ENCODE measurements around the gene NYNRIN.

The NYNRIN gene

GRCh38 chr14:24409956-24410355 is 11.2 kb downstream of the NYNRIN start:
- no peak overlapping the region for H3K9ac ChIP-seq (ENCODE audit: low read depth, low read length)
- no peaks in the 10 kb centered on the region for H3K4me1 ChIP-seq (ENCODE audit: insufficient read depth, low read length)
- H3K36me3 ChIP-seq (ENCODE audit: insufficient read depth, low read length): no peaks in the 10 kb centered on the region
- no peaks in the 10 kb centered on the region for H3K9me3 ChIP-seq (ENCODE audit: control insufficient read depth, insufficient read depth, low read length)

GRCh38 chr14:24411443-24412389 is 12.9 kb downstream of the NYNRIN start:
- H3K9ac ChIP-seq (ENCODE audit: low read depth, low read length): no peak overlapping the region
- no peaks in the 10 kb centered on the region for H3K36me3 ChIP-seq (ENCODE audit: insufficient read depth, low read length)
- H3K9me3 ChIP-seq (ENCODE audit: control insufficient read depth, insufficient read depth, low read length): no peaks in the 10 kb centered on the region
- no peaks in the 10 kb centered on the region for H3K4me1 ChIP-seq (ENCODE audit: insufficient read depth, low read length)

- Histone ChIP-seq H3K9ac (ENCODE audit: low read depth, low read length) (no peak overlapping the region), H3K4me1 (ENCODE audit: insufficient read depth, low read length) (no peaks in the 10 kb centered on the region), H3K36me3 (ENCODE audit: insufficient read depth, low read length) (no peaks in the 10 kb centered on the region; the same call in 1 of the 2 replicates), H3K9me3 (ENCODE audit: control insufficient read depth, insufficient read depth, low read length) (no peaks in the 10 kb centered on the region)
Observed at GRCh38 chr14:24414077-24414476, 15.3 kb downstream of the NYNRIN start.

GRCh38 chr14:24414732-24415420 is 16.1 kb downstream of the NYNRIN start:
- H3K36me3 ChIP-seq (ENCODE audit: insufficient read depth, low read length): no peaks in the 10 kb centered on the region; the same call in 1 of the 2 replicates
- H3K9me3 ChIP-seq (ENCODE audit: control insufficient read depth, insufficient read depth, low read length): no peaks in the 10 kb centered on the region
- H3K4me1 ChIP-seq (ENCODE audit: insufficient read depth, low read length): no peaks in the 10 kb centered on the region
- no peak overlapping the region for H3K9ac ChIP-seq (ENCODE audit: low read depth, low read length)

GRCh38 chr14:24415421-24416253 is 16.8 kb downstream of the NYNRIN start:
- Histone ChIP-seq H3K9ac (ENCODE audit: low read depth, low read length) (no peak overlapping the region), H3K9me3 (ENCODE audit: control insufficient read depth, insufficient read depth, low read length) (no peaks in the 10 kb centered on the region), H3K36me3 (ENCODE audit: insufficient read depth, low read length) (no peaks in the 10 kb centered on the region; the same call in 1 of the 2 replicates), H3K4me1 (ENCODE audit: insufficient read depth, low read length) (no peaks in the 10 kb centered on the region)

GRCh38 chr14:24416254-24416931 is 17.6 kb downstream of the NYNRIN start:
- no peaks in the 10 kb centered on the region for H3K4me1 ChIP-seq (ENCODE audit: insufficient read depth, low read length)

GRCh38 chr14:24416932-24417619 is 18.3 kb downstream of the NYNRIN start:
- Histone ChIP-seq H3K9me3 (ENCODE audit: control insufficient read depth, insufficient read depth, low read length) (no peaks in the 10 kb centered on the region), H3K36me3 (ENCODE audit: insufficient read depth, low read length) (no peaks in the 10 kb centered on the region; the same call in 1 of the 2 replicates), H3K9ac (ENCODE audit: low read depth, low read length) (no peak overlapping the region), H3K4me1 (ENCODE audit: insufficient read depth, low read length) (no peaks in the 10 kb centered on the region)

More at GRCh38 chr14:24416254-24416931, 17.6 kb downstream of the NYNRIN start:
- H3K36me3 ChIP-seq (ENCODE audit: insufficient read depth, low read length): no peaks in the 10 kb centered on the region; the same call in 1 of the 2 replicates
- H3K9me3 ChIP-seq (ENCODE audit: control insufficient read depth, insufficient read depth, low read length): no peaks in the 10 kb centered on the region
- no peak overlapping the region for H3K9ac ChIP-seq (ENCODE audit: low read depth, low read length)

GRCh38 chr14:24417832-24418491 is 19.2 kb downstream of the NYNRIN start:
- no peaks in the 10 kb centered on the region; the same call in 1 of the 2 replicates for H3K36me3 ChIP-seq (ENCODE audit: insufficient read depth, low read length)
- H3K9me3 ChIP-seq (ENCODE audit: control insufficient read depth, insufficient read depth, low read length): no peaks in the 10 kb centered on the region
- H3K9ac ChIP-seq (ENCODE audit: low read depth, low read length): no peak overlapping the region
- no peaks in the 10 kb centered on the region for H3K4me1 ChIP-seq (ENCODE audit: insufficient read depth, low read length)

GRCh38 chr14:24418492-24418873 is 19.7 kb downstream of the NYNRIN start:
- Histone ChIP-seq H3K9ac (ENCODE audit: low read depth, low read length) (no peak overlapping the region), H3K4me1 (ENCODE audit: insufficient read depth, low read length) (no peaks in the 10 kb centered on the region), H3K9me3 (ENCODE audit: control insufficient read depth, insufficient read depth, low read length) (no peaks in the 10 kb centered on the region), H3K36me3 (ENCODE audit: insufficient read depth, low read length) (no peaks in the 10 kb centered on the region; the same call in 1 of the 2 replicates)

GRCh38 chr14:24422261-24422660 is 23.5 kb downstream of the NYNRIN start:
- H3K9me3 ChIP-seq (ENCODE audit: control insufficient read depth, insufficient read depth, low read length): no peaks in the 10 kb centered on the region
- peaks cover 4% of the 10 kb centered on the region for H3K4me1 ChIP-seq (ENCODE audit: insufficient read depth, low read length)
- H3K36me3 ChIP-seq (ENCODE audit: insufficient read depth, low read length): no peaks in the 10 kb centered on the region; the same call in 1 of the 2 replicates
- H3K9ac ChIP-seq (ENCODE audit: low read depth, low read length): no peak overlapping the region

- Histone ChIP-seq H3K36me3 (ENCODE audit: insufficient read depth, low read length) (no peaks in the 10 kb centered on the region; the same call in 1 of the 2 replicates), H3K4me1 (ENCODE audit: insufficient read depth, low read length) (peaks cover 4% of the 10 kb centered on the region), H3K9me3 (ENCODE audit: control insufficient read depth, insufficient read depth, low read length) (no peaks in the 10 kb centered on the region), H3K9ac (ENCODE audit: low read depth, low read length) (no peak overlapping the region)
Observed at GRCh38 chr14:24422694-24423601, 24.1 kb downstream of the NYNRIN start.

GRCh38 chr14:24425704-24426103 is 26.9 kb downstream of the NYNRIN start:
- no peaks in the 10 kb centered on the region for H3K9me3 ChIP-seq (ENCODE audit: control insufficient read depth, insufficient read depth, low read length)
- H3K36me3 ChIP-seq (ENCODE audit: insufficient read depth, low read length): no peaks in the 10 kb centered on the region
- peaks cover 4% of the 10 kb centered on the region for H3K4me1 ChIP-seq (ENCODE audit: insufficient read depth, low read length)
- H3K9ac ChIP-seq (ENCODE audit: low read depth, low read length): no peak overlapping the region

Data from ES-I3 (cell line).